Thyroid gland (tissue), 4 donors: ENCODE results near the gene ST8SIA1. TPM values are rescaled to one million over a fixed set of nuclear protein-coding genes. Genes with fewer than 3 reads are reported as not detected.

Source experiments
- DNase-seq, 2 donors: peaks; one replicate each; pipeline ENCODE4 v3.0.0-alpha.2; 2019
- H3K27ac ChIP-seq, 3 donors: fragments of 200-600 bp; sonication (generic); 1 replicate in 2 of 3; 2 replicates in 1 of 3; pipeline ENCODE4 v1.5.1; 2016 to 2019; ENCODE audit warnings: mild to moderate bottlenecking in 1 of 3, moderate library complexity in 1 of 3
- H3K27me3 ChIP-seq: fragments of 200-600 bp; sonication (generic); one replicate; pipeline ENCODE4 v1.5.1; 2019
- H3K36me3 ChIP-seq, 2 donors: fragments of 200-600 bp; sonication (generic); one replicate each; pipeline ENCODE4 v1.5.1; 2016 to 2019
- H3K4me1 ChIP-seq, 2 donors: fragments of 200-600 bp; sonication (generic); one replicate each; pipeline ENCODE4 v1.5.1; 2017 to 2019
- H3K4me3 ChIP-seq, 3 donors: fragments of 200-600 bp; sonication (generic); replicated peaks in 1 of 3; 1 replicate in 2 of 3; 2 replicates in 1 of 3; pipeline ENCODE4 v1.5.1; 2016; ENCODE audit warnings: mild to moderate bottlenecking in 1 of 3
- H3K9me3 ChIP-seq: fragments of 200-600 bp; sonication (generic); one replicate; pipeline ENCODE4 v1.5.1; 2017
- POLR2A ChIP-seq, 2 donors: fragments of 450-650 bp; IDR thresholded peaks; one replicate each; pipeline ENCODE4 v1.6.1; 2017; ENCODE audit warnings: antibody characterized with exemption in 2 of 2, mild to moderate bottlenecking in 2 of 2, moderate library complexity in 1 of 2
- WGBS, 2 donors: methylation state at CpG; one replicate each; pipeline ENCODE4 v1.1.5; 2017; 5-methylcytosine and 5-hydroxymethylcytosine counted together
- intact Hi-C: fragments of 100-400 bp; cut with DNase I; formaldehyde crosslinking; loops from one replicate; pipeline ENCODE4 v1.15.1; 2023
- total RNA-seq, 4 donors: library from RNA; depleted of rRNA; stranded (reverse); fragments of >200 nt; gene quantifications; one replicate each; pipeline ENCODE4 v1.2.3, GENCODE V29; 2016
- TF ChIP-seq, protein P1 (sequence below), 6 experiments: fragments of 200-600 bp in 3 of 6; fragments of 450-650 bp in 3 of 6; sonication (generic) in 3 of 6; IDR thresholded peaks; one replicate each; pipeline ENCODE4 v1.5.1; 2016 to 2019; ENCODE audit warnings: antibody characterized with exemption in 6 of 6, mild to moderate bottlenecking in 2 of 6, inconsistent platforms in 1 of 6, moderate library complexity in 1 of 6

ST8SIA1 gene
- total RNA-seq, 4 donors from 2014 or later, result 2.5 to 5.2 (median 4.9) TPM

DNA sequence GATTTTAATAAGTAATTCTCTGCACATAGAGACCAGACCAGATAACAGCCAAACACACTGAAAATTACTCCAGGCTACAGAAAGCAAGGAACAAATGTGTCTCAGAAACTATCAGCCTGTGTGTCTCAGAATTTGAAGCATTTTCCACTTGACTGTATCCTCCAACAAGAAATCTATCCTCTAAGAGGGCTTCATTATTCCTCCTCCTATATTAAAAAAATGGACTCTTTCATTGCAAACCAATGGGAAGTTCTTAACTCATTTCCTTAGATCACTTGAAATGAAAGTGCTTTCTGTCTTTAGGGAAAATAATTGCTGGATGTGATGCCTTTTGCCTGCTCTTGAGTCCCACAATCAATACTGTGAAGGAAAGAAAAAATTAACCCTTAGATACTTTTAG is 2.3 kb downstream of the ST8SIA1 start:
- no peak overlapping the region for H3K4me3 ChIP-seq
- peaks cover 4 to 6% of the 10 kb centered on the region in 2 donors for H3K4me1 ChIP-seq
- H3K27ac ChIP-seq, result no peak overlapping the region
- no peaks in the 10 kb centered on the region for H3K9me3 ChIP-seq
- no peak for TF ChIP-seq POLR2A (IDR thresholded peaks at IDR 0.05)
- TF ChIP-seq, protein P1, sequence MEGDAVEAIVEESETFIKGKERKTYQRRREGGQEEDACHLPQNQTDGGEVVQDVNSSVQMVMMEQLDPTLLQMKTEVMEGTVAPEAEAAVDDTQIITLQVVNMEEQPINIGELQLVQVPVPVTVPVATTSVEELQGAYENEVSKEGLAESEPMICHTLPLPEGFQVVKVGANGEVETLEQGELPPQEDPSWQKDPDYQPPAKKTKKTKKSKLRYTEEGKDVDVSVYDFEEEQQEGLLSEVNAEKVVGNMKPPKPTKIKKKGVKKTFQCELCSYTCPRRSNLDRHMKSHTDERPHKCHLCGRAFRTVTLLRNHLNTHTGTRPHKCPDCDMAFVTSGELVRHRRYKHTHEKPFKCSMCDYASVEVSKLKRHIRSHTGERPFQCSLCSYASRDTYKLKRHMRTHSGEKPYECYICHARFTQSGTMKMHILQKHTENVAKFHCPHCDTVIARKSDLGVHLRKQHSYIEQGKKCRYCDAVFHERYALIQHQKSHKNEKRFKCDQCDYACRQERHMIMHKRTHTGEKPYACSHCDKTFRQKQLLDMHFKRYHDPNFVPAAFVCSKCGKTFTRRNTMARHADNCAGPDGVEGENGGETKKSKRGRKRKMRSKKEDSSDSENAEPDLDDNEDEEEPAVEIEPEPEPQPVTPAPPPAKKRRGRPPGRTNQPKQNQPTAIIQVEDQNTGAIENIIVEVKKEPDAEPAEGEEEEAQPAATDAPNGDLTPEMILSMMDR (IDR thresholded peaks at IDR 0.05), result no peak
- no peaks in the 10 kb centered on the region for H3K36me3 ChIP-seq
- no peaks in the 10 kb centered on the region for H3K27me3 ChIP-seq
- DNase-seq, result no peak
- intact Hi-C loops, result loop anchor here (10.0 kb wide), 1 partner anchor 113 kb away; no protein-coding TSS in a partner anchor

DNA sequence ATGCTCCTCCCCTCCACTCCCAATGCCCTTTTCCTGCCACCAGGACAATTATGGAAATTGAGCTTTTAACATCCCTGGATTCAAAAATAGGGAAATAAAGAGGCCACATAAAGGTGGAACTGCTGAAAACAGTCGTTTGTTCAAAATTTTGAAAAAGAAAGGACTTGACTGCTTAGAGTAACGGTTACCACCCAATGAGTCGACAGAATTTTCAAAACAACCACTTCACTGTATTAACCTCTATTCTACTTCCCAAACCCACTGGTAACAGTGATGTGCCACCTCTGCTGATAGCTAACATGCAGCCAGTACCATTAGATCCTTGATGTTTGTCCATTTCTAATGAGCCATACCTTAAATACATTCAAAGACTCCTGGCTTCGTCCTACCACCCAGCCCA is 4.9 kb downstream of the ST8SIA1 start:
- H3K4me1 ChIP-seq, result peaks cover 4 to 6% of the 10 kb centered on the region in 2 donors
- WGBS, 2 donors, result 67 to 77% methylated on average over 4 of the region's 4 CpGs

DNA sequence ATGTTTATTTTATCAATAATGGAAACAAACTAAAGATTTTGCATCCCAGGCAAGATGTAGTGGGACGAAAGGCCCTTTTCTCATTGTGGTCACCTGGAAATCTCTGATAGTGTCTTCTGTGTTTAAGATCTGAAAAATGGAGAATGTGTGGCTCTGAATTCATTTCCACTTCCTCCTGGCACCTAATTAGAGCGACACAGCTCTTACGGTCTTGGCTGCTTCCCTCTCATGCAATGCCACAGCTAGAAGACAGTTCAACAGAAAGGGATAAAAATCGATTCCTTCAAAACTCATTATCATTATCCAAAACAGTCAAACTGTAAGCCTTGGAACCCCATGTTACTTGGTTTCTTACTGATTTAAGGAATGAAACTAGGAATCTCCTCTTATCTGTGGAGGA is 9.3 kb downstream of the ST8SIA1 start:
- 87 to 92% methylated on average over 4 of the region's 4 CpGs for WGBS, 2 donors
- Histone ChIP-seq H3K36me3 (no peaks in the 10 kb centered on the region), H3K27ac (no peak overlapping the region), H3K4me3 (no peak overlapping the region), H3K27me3 (no peaks in the 10 kb centered on the region), H3K4me1 (peaks cover 0 to 4% of the 10 kb centered on the region in 2 donors), H3K9me3 (no peaks in the 10 kb centered on the region)
- no peak for DNase-seq
- intact Hi-C loops, result no loop called here
- TF ChIP-seq POLR2A (IDR thresholded peaks at IDR 0.05), result no peak
- TF ChIP-seq, protein P1 (IDR thresholded peaks at IDR 0.05), result no peak

More for the DNA sequence above, 4.9 kb downstream of the ST8SIA1 start:
- Histone ChIP-seq H3K27ac (no peak overlapping the region), H3K4me3 (no peak overlapping the region), H3K27me3 (no peaks in the 10 kb centered on the region), H3K36me3 (no peaks in the 10 kb centered on the region), H3K9me3 (no peaks in the 10 kb centered on the region)
- TF ChIP-seq POLR2A (IDR thresholded peaks at IDR 0.05), result no peak
- TF ChIP-seq, protein P1 (IDR thresholded peaks at IDR 0.05), result no peak
- intact Hi-C loops, result loop anchor here (10.0 kb wide), 1 partner anchor 115 kb away; no protein-coding TSS in a partner anchor
- DNase-seq, result no peak

DNA sequence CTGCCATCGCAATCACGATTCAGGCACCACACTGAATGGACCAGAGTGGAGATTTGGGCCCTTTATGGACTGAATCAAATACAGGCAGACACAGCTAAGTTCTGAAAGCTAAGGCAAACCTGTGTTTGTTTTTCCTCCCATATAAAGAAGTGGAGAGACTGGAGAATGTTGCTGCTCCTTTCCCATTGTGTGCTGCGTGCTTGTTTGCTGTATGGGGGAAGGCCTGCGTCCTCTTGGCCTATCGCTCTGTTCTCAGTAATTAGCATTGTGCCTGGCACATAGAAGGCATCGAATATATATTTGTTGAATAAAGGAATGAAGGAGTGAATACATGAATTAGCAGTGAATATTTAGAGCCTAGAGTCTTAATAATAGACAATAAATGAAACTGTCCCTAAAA is 12.4 kb downstream of the ST8SIA1 start:
- WGBS, 2 donors, result 85 to 91% methylated on average over 6 of the region's 6 CpGs
- intact Hi-C loops, result no loop called here
- DNase-seq, result no peak
- no peaks in the 10 kb centered on the region for H3K36me3 ChIP-seq
- TF ChIP-seq POLR2A (IDR thresholded peaks at IDR 0.05), result no peak
- TF ChIP-seq, protein P1 (IDR thresholded peaks at IDR 0.05), result no peak
- no peak overlapping the region for H3K27ac ChIP-seq
- peaks cover 0 to 4% of the 10 kb centered on the region in 2 donors for H3K4me1 ChIP-seq
- no peak overlapping the region for H3K4me3 ChIP-seq
- H3K27me3 ChIP-seq, result no peaks in the 10 kb centered on the region
- H3K9me3 ChIP-seq, result no peaks in the 10 kb centered on the region

DNA sequence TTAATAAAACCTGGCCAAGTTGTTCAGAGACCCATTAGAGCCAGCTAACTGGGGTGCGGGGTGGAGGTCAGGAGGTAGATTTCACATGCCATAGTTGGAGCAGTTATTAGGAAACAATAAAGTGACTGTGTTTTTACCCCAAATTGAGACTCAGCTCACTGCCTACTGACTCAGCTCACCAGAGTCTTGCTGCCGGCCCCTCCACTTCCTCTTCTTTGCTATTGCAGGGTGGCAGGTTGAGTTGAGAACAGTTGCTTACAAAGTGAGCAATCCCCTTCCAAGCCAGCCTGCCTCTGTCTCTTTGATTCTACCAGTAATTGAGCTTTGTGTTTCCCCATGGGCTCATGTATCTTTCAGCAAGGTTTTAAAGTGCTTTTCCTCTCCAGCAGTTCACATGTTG is 12.9 kb downstream of the ST8SIA1 start:
- H3K27me3 ChIP-seq, result no peaks in the 10 kb centered on the region
- H3K4me1 ChIP-seq, result peaks cover 0 to 4% of the 10 kb centered on the region in 2 donors
- no peak overlapping the region for H3K4me3 ChIP-seq
- intact Hi-C loops, result no loop called here
- H3K36me3 ChIP-seq, result no peaks in the 10 kb centered on the region
- peak in 1 of 2 donors; percentile 19 for DNase-seq
- H3K27ac ChIP-seq, result peak overlapping the region in 2 of 3 donors; percentile 11 to 14
- no peaks in the 10 kb centered on the region for H3K9me3 ChIP-seq
- WGBS, 2 donors, result 63 to 78% methylated on average over 2 of the region's 2 CpGs
- TF ChIP-seq, protein P1 (IDR thresholded peaks at IDR 0.05), result no peak
- TF ChIP-seq POLR2A (IDR thresholded peaks at IDR 0.05), result no peak
